KG1 (cell line): ENCODE results near the gene MYMK.

Source experiments
- DNase-seq: peaks from one replicate; lab custom pipeline; 2025; lab: John Stamatoyannopoulos, UW

The MYMK gene

DNA sequence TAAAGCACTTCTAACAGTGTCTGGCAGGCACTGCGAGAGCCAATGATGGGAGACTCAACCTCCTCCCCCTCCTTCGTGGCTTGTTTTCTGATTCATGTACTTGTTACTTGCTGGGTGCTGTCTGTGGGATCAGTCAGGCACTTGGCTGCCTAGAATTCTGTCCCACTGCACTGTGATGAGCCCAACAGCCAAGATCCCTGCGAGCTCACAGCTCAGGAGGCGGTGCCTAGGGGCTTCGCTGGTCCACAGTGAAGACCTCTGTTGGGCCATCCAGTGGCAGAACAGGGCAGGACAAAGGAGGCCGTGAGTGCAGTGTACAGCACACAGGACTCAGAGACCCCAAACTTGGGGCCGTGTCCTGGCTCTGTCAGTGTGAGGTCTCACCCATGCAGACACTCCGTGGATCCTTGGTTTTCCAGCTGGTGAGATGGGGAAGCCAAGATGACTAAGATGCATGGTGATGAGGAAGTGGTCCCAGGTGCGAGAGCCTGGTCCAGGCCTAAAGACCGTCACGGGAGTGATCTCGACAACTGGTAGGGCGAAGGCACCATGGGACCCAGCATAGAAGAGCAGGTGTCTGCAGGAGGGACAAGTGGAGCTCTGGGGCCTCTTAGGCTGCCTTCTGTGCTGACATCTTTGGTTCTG lies 19.5 kb downstream of the MYMK start:
- DNase-seq: no peak

GRCh38 chr9:133502112-133502511 lies 22.6 kb downstream of the MYMK start:
- DNase-seq: no peak

- no peak for DNase-seq
Observed at GRCh38 chr9:133499892-133500270, 24.9 kb downstream of the MYMK start.

GRCh38 chr9:133499132-133499891 lies 25.4 kb downstream of the MYMK start:
- no peak for DNase-seq

- no peak for DNase-seq
Observed at GRCh38 chr9:133496861-133497842, 27.6 kb downstream of the MYMK start.

- DNase-seq: no peak
Observed at GRCh38 chr9:133495327-133496293, 29.1 kb downstream of the MYMK start.

DNA sequence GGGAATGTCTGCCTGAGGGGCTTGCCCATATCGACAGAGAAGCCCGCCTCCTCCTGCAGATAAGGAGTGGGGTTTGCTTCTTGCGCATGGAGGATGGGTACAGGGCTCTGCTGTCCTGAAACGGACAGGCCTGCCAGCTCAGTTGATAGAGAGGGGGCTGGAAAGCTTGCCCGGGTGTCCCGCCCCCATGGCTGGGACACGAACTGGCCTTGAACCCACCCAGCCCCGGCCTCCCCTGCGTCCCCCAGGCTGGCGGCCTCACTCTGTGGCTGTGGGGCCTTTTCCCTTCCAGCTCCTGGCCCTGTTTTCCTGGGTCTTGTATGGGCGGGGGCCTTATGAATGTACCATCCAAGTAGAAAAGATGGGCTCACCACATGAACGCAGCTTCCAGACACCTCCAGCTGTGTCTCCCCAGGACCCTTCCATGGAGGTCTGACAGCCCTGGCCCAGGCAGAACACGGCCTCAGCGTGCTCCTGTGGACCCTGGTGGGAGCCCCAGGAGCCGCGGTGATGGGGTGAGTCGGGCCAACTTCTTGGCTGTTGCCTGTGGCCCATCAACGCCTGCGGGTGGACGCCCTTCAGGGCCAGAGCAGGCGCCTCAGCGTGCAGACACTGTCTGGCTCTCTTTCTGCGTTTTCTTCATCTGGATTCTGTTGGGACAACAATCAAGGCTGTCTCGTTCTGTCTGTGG lies 30.0 kb downstream of the MYMK start:
- no peak for DNase-seq

DNA sequence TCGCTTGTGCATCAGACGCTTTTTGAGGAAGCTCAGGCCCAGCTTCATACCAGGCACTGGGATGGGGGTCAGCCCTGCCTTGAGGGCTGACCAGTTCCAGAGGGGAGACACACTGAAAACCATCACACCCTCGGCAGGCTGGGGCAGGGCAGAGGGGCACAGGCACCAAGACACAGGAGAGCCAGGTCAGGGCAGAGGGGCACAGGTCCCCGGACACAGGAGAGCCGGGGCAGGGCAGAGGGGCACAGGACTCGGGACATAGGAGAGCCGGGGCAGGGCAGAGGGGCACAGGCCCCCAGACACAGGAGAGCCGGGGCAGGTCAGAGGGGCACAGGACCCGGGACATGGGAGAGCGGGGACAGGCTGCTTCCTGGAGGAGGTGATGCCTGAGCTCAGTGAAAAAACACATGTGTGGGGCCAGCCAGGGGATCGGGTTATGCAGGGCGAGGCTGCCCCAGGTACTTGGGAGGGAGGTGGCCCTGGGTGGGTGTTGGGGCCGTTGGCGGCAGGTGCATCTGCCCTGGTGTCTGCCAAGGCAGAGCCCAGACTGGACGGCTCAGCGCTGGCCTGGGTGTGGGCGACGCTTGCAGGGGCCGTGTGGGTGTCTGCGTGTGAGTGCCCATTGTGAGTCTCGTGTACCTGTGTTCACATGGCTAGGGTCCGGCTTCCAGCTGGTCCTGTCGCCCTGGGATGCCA lies 30.8 kb downstream of the MYMK start:
- no peak for DNase-seq

GRCh38 chr9:133493428-133493827 lies 31.3 kb downstream of the MYMK start:
- DNase-seq: no peak

DNA sequence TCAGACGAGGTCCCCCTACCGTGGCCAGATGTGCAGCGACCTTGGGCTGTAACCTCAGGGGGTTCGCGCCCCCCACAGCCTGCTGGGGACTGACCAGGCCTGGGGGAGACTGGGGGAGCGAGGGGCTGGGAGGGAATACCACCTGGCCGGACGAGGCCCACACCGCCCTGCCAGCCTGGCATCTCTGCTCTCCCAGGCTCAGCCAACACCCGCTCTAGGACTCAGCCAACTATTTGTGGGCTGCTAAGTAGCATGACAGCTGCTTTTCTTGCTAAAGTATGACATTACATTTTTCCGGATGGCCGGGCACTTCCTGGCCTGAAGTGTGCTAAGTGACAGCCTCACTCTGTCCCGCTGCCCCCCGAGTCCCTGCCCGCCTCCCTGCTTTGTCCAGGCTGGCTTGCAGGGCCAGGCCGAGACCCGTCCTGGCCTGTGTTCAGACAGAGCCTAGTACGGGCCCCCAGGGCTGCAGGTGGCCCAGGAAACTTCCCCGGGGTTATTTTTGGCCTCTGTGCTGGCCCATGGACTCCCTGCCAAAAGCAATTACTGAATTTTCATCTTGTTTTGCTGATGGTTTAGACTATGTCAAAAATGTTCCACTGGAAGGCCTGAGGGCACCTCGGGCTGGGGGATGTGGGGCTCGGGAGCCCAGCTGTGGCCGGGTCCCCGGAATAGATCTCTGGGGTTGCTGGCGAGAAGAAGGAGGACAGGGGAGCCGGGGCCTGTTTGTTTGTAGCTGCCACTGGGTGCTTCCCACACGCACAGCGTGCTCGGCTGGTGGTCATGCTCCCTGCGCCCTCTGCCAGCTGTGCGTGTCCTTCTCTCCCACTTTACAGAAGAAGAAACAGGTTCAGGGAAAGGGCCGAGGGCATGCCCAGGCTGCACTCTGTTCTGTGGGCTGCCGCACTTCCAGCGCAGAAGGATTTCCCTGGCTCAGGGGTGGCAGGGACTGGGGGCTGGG lies 32.4 kb downstream of the MYMK start:
- DNase-seq: no peak

GRCh38 chr9:133491656-133491925 lies 33.2 kb downstream of the MYMK start:
- DNase-seq: no peak

DNA sequence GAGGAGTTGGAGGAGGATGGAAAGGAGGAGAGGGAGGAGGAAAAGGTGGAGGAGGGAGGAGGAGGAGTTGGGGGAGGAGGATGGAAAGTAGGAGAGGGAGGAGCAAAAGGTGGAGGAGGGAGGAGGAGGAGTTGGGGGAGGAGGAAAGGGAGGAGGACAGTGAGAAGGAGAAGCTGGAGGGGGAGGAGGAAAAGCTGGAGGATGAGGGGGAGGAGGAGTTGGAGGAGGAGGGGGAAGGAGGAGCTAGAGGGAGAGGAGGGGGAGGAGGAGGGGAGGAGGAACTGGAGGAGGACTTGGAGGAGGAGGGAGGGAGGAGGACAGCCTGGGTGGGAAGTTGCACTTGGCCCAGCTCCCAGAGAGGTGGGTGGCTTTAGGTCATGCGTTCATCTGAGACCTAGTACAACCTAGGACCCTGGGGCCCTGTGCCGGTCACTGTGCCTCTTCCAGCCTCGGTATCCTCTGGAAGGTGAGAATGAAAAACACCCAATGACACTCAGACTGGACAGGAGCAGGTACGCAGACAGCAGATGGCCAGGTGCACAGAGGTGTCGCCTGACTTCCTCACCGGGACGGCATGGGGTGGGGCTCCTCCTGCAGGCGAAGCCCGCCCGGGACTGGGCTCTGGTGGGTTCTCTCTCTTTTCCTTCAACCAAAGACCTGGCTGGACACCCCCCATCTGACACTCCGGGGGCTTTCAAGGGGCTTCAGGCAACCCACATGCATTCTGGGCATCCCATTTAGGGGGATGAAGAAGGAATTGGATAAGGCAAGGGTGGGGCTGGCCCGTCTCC lies 33.7 kb downstream of the MYMK start:
- no peak for DNase-seq

DNA sequence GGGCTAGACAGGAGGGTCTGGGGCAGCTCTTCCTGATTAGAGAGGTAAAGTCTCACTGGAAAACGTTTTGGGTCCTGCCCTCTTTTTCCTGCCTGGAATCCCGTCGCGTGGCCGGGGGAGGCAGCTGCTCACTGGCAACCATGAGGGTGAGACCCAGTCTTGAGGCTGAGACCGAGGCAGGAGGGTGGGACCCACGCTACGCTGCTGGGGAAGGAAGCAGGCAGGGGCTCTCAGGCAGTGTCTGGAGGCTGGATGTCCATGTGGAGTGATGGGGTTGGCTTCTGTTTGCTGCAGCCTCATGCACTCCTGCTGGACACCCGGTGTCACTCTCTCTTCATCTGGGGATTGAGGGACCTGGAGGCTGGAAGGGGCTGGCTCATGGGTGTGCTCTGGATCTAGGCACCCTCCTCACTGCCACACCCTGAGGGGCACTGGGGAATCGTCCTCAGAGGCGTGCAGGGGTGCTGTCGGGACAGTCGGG lies 34.5 kb downstream of the MYMK start:
- no peak for DNase-seq

DNA sequence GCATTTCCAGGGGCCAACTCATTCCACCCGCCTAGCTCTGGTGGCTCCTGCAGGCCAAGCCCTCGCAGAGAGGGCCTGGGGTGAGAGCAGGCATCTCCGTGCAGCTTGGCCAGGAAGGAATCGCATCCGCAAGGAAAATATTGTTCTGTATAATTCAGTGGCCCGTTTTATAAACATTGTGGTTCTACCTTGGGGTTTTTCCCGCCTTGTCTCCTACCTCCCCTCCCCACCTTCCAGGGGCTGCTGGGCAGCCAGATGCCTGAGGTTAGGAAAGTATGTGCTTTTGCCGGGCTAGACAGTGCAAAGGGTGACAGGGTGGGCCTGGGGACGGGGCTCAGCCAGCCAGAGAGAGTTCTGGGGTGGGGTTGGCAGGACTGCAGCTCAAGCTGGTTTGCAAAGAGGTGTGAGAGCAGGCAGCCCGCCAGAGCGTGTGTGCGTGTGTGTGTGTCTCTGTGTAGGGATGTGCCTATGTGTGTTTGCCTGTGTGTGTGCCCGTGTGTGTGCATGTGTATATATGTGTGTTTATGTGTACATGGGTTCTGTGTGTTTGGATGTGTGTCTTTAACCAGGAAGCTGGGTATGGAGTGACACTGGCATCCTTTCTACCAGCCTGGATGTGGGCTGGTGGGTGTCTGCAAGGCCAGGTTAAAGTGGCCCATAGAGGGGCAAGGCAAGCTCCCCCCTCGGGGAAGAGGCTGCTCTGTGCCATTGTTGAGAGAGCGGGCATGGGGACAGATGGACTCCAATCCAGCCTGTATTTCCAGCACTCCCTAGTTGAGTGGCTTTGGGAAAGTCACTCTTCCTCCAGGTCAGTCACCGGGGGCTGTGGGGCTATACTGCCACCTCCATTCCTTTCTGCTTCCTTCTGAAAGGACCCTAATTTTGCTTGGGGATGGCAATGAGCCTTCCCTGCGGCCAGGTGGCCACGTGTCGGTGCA lies 35.2 kb downstream of the MYMK start:
- no peak for DNase-seq

DNA sequence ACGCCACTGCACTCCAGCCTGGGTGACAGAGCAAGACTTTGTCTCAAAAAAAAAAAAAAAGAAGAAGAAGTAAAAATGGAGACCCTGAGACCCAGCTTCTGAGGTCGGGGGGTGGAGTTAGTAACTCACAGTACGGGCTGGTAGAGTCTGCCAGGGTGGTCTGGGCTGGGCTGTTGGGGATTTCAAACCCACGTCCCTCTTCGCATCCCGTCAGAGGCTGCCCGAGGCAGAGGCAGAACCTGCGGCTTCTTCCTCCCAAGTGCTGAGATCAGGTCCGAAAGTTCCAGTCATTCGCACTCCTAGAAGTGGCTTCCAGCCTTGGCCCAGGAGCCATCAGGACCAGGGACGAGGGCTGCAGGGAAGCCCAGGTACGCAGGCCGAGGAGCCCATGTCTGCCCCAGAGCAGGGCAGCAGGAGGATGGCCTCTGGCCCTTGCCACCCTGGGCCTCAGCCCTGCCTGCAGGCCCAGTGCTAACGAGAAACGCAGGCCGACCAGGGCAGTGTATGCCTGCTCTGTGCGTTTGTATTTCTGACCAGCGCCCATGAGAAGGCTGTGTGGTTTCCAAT lies 36.0 kb downstream of the MYMK start:
- no peak for DNase-seq

DNA sequence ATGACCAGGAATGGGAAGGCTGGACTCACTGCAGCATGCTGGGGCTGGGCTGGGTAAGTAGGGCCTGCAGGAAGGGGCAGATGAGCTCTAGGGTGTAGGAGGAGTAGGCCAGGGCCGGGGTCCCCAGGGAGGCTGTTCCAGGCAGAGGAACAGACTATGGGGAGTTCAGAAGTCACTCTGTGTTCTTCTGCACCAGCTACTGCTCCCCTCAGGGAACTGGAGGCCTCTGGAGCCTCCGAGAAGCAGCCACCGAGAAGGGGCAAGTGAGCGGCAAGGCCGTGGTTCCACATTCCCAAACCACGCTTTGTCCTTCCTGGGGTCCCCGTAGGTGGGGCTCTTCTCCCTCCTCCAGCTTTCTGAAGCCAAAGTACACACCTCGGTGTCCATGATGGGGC lies 37.4 kb downstream of the MYMK start:
- DNase-seq: no peak
